ENCODE results near the gene CLDN3.
"Not testable (repeated sequence)": the region's sequence is repeated elsewhere in the genome, so short reads cannot be mapped to it uniquely, and the experiment has no call there.

CLDN3 gene

DNA sequence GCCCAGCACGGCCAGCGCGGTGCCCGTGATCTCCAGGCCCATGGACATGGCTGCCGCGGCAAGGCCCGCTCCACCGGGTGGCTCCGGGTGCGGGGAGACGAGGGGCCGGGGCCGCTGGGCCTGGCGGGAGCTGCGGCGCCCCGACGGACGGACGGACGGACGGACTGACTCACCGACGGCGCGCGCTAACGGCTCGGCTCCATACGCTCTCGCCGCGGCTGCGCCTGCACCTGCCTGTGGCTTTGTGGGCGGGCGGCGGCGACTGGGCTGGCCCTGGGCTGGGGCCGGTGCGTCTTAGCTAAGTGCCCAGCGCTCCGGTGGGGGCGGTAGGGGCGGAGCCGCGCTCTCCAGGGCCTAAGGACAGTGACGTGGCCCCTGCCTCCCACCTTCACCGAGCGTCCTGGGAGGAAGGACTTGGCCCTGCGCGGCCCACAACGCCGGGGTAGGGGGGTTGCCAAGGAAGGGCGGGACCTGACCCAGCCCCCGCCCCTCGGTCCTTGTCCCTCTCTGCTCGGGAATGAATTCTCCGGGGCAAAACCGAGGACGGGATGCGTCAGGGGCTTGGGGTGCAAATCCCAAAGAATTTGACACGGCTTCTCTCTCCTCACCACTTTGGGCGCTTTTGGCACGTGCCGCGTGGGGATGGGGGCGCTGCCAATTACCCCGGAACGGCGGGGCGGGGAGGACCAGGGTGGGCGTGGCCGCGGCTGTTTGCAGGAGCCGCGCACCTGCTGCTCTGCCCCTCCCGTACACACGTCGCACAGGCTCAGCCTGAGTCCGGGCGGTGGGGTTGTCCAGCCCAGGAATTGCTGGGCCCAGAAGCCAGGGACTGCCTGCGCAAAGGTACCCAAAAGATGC, at the start of gene CLDN3:
TSS of gene CLDN3 (minus strand) at position 269 of the 858 bp plus-strand sequence. CDS start at position 48, 221 bp downstream.
- peak; percentile 76 for DNase-seq

DNA sequence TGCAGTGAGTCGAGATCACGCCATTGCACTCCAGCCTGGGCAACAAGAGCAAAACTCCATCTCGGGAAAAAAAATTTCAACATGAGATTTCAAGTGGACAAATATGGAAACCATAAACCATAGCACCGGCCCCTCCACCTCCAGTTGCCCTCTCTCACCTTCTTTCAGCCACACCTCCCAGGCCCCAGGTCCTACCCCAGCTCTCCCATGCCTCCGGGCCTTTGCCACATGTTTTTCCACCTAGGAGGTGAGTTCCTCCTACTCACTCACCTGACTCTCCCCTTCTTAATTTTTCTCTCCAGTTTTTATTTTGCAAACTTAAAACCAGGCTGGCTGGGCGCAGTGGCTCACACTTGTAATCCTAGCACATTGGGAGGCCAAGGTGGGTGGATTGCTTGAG, 47.1 kb upstream of the CLDN3 start:
- DNase-seq, result no peak

DNA sequence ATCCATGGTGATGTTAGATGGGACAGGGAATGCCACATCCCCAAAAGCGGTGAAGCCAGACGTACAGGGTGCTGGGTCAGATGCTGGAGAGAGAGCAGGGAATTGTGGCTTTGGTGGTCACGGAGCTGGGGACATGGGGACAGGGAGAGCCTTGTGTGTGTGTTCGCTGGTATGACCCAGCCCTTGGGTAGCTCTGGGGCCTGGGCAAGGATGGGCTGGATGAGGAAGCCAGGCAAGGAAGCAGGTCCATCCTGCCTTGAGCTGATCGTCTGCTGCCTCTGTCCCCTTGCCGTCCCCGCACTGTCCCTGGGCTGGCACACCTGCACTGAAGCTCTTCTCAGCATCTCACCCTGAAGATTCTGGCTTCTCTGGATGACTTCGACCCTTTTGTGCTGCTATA, 45.4 kb upstream of the CLDN3 start:
- DNase-seq, result no peak

DNA sequence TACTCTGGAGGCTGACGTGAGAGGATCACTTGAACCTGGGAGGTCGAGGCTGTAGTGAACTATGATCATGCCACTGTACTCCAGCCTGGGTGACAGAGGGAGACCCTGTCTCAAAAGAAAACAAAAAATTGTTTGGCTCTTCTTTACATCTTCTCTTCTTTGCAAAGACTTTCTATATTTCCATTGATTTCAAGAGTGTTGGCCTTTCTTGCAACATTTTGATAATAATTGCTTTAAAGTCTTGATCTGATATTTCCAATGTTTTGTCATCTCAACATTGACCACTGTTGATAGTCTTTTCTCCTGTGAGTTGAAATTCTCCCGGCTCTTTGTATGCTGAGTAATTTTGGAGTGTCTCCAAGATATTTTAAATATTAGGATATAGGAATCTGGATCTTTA, 42.9 kb upstream of the CLDN3 start:
- DNase-seq, result no peak

DNA sequence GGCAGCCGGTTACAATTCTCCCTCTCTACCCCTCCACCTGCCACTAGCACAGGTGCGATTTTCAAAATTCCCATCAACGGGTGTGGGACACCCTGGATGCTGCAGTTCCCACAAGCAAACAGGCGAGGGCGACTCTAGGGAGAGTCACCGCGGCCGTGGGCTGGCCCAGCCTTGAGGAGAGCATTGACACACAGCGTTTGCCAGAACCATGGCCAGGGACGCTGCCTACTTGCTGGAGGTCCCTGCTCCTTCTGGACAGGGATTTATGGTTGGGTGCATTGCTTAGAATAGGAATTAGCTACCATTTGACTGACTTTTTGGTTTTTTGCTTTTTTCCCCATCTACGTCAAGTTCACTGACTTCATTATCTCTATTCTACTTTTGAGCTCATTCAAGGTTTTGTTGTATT, 41.7 kb upstream of the CLDN3 start:
- peak; percentile 80 for DNase-seq

DNA sequence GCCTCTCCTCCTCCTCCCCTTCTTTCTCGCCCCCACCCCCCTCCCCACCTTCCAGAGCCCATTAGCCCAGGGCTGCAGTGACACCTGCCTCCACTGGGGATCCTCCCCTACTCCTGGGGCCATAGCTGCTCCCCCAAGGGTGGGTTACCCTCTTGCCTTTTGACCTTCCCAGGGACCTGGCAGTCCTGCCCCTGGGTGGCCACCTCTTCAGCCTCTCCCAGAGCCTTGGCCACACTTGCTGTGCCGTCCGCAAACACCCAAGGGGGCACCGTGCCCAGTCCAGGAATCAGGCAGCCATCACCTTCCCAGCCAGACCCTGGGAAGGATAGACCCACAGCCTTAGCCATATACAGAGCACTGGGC, 40.9 kb upstream of the CLDN3 start:
- no peak for DNase-seq

DNA sequence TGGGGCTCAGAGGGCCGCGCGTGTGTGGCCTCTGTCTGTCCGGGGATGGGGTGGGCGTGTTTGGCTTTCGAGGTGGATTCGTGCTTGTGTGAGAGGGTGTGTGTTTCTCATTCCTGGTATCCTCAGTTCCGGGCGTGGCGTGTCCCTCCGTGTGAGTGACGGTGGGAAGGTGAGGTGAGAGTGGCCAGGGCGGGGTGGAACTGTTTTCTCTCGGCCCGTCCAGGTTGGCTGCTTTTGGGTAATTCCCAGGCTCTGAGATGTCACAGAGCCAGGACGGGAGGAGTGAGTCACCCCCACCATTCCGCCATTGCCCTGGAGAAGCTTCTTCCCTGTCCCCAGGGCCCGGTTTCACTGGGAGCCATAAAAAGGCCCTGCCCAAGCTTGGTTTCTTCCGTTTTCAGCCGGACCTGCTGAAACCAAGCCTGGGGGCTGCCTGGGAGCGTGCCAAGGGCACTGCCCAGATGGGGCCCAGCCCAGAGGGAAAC, 39.4 kb upstream of the CLDN3 start:
- no peak for DNase-seq

GRCh38 chr7:73802459-73802858, 32.4 kb upstream of the CLDN3 start:
- DNase-seq, result no peak

DNA sequence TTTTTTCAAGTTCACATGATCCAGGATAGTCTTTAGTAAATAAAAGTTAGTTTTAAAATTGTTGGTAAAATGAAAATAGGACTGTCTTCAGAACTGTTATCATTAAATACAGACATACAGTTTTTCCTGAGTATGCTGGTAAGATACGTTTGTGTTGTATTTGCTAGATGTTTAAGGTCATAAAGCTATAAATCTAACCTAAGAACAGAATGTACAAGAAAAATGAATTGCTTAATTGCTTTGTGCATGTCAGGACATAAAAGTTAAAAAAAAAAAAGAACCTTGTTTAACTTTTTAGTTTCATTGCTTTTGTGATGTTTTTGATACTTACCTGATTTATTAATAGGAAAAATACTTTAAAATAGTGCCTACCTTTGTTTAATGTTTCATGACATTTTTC, 31.5 kb upstream of the CLDN3 start:
- DNase-seq, result no peak

DNA sequence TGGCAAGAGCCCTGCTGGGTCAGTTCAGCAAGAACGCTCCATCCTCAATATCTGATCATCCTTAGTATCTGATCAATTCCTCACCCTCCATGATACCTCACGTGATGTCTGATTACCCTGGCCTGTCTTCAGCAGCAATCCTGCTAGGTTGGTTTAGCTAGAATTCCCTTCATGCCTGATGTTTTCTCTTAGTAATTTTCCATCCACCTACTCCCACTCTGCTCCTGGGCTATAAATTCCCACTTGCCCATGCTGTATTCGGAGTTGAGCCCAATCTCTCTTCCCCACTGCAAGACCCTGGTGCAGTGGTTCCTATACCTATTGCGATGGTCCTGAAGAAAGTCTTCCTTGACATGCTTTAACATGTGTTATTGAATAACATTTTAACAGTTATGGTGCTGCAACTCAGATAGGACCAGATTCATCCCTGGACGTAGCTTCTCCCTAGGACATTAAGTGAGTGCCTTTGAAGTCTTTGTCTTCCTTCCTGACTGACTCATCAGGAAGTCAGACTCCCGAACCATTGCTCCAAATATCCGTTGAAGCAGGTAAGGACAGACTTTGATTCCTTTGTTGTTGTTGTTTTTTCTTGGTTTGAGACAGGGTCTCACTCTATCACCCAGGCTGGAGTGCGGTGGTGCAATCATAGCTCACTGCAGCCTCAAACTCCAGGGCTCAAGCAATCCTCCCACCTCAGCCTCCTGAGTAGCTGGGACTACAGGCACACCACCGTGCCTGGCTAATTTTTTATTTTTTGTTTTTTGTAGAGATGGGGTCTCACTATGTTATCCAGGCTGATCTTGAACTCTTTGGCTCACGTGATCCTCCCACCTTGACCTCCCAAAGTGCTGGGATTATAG, 29.4 kb upstream of the CLDN3 start:
- DNase-seq, result no peak

DNA sequence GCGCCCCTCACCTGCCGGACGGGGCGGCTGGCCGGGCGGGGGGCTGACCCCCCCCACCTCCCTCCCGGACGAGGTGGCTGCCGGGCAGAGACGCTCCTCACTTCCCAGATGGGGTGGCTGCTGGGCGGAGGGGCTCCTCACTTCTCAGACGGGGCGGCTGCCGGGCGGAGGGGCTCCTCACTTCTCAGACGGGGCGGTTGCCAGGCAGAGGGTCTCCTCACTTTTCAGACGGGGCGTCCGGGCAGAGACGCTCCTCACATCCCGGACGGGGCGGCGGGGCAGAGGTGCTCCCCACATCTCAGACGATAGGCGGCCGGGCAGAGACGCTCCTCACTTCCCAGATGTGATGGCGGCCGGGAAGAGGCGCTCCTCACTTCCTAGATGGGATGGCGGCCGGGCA, 27.1 kb upstream of the CLDN3 start:
- not testable (repeated sequence) for DNase-seq

GRCh38 chr7:73796656-73797055, 26.6 kb upstream of the CLDN3 start:
- not testable (repeated sequence) for DNase-seq

DNA sequence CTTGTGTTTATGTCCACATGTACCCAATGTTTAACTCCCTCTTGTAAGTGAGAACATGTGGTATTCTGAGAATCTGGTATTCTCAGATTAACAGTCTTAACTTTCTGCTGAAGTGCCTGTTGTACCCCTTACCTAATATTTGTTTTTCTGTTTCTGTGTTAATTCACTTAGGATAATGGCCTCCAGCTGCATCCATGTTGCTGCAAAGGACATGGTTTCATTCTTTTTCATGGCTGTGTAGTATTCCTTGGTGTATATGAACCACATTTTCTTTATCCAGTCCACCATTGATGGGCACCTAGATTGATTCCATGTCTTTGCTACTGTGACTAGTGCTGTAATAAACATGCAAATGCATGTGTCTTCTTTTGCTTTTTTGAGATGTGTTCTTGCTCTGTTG, 25.1 kb upstream of the CLDN3 start:
- not testable (repeated sequence) for DNase-seq

- not testable (repeated sequence) for DNase-seq
These were observed 21.2 kb upstream of the CLDN3 start for GRCh38 chr7:73791170-73791690.

DNA sequence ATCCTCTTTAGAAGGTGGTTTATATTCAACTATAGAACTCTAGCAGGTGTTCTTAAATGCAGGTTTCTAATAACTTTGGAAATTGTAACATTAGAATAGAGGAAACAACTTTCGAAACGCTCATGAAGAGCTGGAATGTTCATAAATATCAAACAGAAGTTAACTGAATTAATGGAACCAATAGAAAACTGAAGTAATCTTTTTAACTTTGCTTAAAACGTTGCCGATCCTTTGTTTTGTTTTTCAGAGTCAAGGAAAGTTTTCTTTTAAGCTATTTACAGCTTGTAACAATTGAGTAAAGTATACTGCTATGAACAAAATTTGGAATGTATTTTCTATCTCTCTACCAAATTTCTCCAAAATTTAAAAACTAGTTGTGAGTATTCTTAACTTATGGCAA, 19.0 kb upstream of the CLDN3 start:
- no peak for DNase-seq

DNA sequence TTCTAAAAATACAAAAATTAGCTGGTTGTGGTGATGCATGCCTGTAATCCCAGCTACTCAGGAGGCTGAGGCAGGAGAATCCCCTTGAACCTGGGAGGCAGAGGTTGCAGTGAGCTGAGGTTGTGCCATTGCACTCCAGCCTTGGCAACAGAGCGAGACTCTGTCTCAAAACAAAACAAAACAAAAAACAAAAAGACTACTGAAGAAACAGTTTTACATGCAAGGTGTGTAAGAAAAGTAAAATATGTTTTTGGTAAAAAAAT, 17.6 kb upstream of the CLDN3 start:
- not testable (repeated sequence) for DNase-seq

DNA sequence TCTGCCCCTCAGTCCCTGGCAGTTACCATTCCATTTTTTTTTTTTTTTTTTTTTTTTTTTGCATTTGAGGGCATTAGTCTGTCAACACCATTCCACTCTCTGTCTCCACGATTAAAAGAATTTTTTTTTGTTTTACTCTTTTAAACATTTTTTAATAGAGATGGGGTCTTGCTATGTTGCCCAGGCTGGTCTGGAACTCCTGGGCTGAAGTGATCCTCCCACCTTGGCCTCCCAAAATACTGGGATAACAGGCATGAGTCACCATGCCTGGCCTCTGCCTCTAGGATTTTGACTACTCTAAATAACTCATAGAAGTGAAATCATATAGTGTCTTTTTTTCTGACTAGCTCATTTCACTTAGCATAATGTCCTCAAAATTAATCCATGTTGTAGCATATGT, 16.5 kb upstream of the CLDN3 start:
- no peak for DNase-seq

- DNase-seq, result no peak
These were observed 9.4 kb upstream of the CLDN3 start for GRCh38 chr7:73779517-73779916.

DNA sequence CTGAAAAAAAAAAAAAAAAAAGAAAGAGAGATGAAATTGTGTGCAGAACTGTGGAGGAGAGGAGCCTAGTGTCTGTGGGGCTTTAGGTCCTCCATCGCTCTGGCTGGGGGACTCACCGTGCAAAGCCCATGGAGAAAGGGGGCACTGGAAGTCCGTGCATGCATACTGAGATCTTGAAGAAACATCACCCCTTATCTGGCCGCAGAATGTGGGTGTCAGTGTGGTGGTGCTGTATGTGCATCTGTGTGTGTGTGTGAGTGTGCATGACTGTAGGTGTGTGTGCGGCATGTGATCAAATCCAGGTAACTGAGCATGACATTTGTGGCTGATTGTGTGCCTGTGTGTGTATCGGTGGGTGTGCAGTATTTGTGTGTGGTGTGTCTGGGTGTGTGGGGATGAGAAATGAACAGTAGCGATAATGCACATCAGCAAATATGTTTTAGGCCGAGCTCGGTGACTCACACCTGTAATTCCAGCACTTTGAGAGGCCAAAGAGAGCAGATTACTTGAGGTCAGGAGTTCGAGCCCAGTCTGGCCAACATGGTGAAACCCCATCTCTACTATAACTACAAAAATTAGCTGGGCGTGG, 8.8 kb upstream of the CLDN3 start:
- DNase-seq, result no peak

- DNase-seq, result peak; percentile 22
These were observed 4.9 kb upstream of the CLDN3 start for GRCh38 chr7:73774923-73775322.

DNA sequence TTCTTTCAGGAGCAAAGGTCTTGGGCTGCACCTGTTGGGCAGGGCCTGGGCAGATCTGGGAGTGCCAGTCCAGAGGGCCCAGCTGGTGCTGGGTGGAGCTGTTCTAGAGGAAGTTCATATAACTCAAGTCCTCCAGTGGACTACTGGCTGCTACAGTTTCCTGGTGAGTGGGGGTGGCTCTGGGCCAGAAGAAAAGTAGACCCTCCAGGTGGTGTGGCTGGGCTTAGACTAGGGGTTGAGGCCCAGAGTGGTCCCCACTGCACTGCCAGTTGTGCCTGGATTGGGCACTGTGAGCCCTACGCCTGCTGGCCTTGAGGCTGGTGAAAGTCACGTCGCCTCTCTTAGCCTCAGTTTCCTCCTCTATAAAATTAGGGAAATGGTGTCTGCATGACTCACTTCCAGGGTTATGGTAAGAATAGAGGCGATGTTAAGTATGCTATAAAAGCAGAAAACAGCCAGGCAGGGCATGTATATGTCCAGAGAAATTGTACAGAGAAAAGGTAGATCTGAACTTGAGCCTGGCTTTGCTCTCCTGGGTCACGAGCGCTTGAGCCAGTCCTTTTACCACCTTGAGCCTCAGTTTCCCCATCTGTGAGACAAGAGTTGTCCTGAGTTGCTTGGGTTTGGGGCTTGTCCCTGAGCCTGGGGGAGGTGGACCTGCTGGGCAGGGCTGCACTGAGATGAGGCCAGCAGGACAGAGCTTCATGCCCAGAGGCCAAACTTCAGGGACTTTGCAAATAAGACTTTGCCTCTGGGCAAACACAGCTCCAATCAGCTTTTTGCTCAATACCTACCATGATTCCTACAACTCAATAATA, 3.8 kb upstream of the CLDN3 start:
- no peak for DNase-seq

- DNase-seq, result peak; percentile 34
These were observed 995 bp upstream of the CLDN3 start for GRCh38 chr7:73770860-73771670.

All from NCI-H82 (cell line).